Measurements from ENCODE around the gene DYRK1A. TPM values are rescaled to one million over a fixed set of nuclear protein-coding genes. Genes with fewer than 3 reads are reported as not detected.

The DYRK1A gene
- total RNA-seq, 2 donors from 2014 or later: 55.6 to 59.9 TPM

DNA sequence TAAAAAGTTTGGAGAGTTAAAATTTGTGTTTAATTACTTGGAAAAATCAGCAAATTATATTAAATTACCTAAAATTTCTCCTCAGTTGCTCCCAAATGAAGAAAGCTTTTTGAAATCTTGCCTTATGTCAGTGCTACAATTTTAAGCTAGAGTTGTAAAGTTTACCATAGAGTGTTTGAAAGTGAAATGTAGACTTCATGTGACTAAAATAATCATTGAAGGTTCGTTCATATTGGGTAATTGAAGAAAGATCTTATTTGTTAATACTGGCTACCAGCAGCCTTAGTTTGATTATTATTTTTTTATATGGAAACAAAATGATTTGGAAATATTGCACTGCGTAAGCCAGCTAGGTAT, 4.4 kb downstream of the DYRK1A start:
- peaks cover 26% of the 10 kb centered on the region for H3K36me3 Mint-ChIP-seq (ENCODE audit: low read depth)
- H3K9me3 Mint-ChIP-seq: no peaks in the 10 kb centered on the region
- peak overlapping the region; percentile 96 for H3K27ac Mint-ChIP-seq
- no peaks in the 10 kb centered on the region for H3K27me3 Mint-ChIP-seq
- H3K4me3 Mint-ChIP-seq: peak overlapping the region; percentile 89
- peaks cover 51% of the 10 kb centered on the region for H3K4me1 Mint-ChIP-seq
- no peak for ATAC-seq (replicated peaks)

DNA sequence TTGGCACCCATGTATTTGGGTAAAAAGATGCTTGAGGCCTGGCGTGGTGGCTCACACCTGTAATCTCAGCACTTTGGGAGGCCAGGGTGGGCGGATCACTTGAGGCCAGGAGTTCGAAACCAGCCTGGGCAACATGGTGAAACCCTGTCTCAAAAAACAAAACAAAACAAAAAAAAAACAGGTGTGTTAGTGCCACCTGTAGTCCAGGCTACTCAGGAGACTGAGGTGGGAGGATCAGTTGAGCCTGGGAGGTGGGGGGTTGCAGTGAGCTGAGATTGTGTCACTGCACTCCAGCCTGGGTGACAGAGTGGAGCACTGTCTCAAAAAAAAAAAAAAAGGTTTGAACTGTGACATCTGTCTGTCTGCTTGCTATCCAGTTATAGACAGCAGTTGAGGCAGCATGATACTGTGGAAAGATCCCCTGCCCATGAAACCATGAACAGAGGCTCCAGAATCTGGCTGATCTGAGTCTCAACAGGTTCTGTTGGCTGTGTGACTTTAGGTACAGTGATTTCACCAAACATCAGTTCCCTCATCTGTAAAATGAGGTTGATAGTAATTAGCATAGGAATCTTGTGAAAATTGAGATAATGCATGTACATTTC, 5.7 kb downstream of the DYRK1A start:
- Mint-ChIP-seq H3K4me1 (peaks cover 52% of the 10 kb centered on the region), H3K4me3 (peak overlapping the region; percentile 89), H3K27ac (no peak overlapping the region), H3K27me3 (no peaks in the 10 kb centered on the region), H3K9me3 (no peaks in the 10 kb centered on the region), H3K36me3 (ENCODE audit: low read depth) (peaks cover 19% of the 10 kb centered on the region)
- ATAC-seq (replicated peaks): no peak

- ATAC-seq (replicated peaks): no peak
- H3K4me3 Mint-ChIP-seq: peak overlapping the region; percentile 89
- no peak overlapping the region for H3K27ac Mint-ChIP-seq
- H3K9me3 Mint-ChIP-seq: no peaks in the 10 kb centered on the region
- H3K36me3 Mint-ChIP-seq (ENCODE audit: low read depth): peaks cover 19% of the 10 kb centered on the region
- peaks cover 58% of the 10 kb centered on the region for H3K4me1 Mint-ChIP-seq
- no peaks in the 10 kb centered on the region for H3K27me3 Mint-ChIP-seq
These were observed 6.4 kb downstream of the DYRK1A start for GRCh38 chr21:37372951-37373350.

DNA sequence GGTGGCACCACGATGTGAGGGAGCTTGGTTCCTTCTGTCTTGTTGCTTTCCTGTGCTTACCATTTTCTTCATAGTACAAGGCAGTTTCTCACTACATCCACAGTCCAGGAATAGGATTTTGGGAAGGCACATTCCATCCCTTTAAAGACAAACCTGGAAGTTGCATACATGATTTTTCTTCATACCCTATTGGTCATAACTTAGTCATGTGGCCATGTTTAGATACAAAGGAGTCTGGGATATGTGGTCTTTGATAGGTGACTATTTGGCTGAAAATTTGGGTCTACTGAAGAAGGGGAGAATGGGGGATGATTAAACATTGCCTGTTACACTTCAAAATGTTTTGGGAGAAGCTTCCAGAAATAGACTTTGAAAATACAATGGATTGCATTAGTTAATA, 7.0 kb downstream of the DYRK1A start:
- H3K4me3 Mint-ChIP-seq: peak overlapping the region; percentile 62
- peaks cover 1% of the 10 kb centered on the region for H3K9me3 Mint-ChIP-seq
- H3K36me3 Mint-ChIP-seq (ENCODE audit: low read depth): peaks cover 14% of the 10 kb centered on the region
- H3K4me1 Mint-ChIP-seq: peaks cover 61% of the 10 kb centered on the region
- no peak overlapping the region for H3K27ac Mint-ChIP-seq
- no peaks in the 10 kb centered on the region for H3K27me3 Mint-ChIP-seq
- no peak for ATAC-seq (replicated peaks)

- Mint-ChIP-seq H3K9me3 (peaks cover 3% of the 10 kb centered on the region), H3K4me1 (peaks cover 65% of the 10 kb centered on the region), H3K36me3 (ENCODE audit: low read depth) (peaks cover 9% of the 10 kb centered on the region), H3K4me3 (peak overlapping the region; percentile 62), H3K27me3 (no peaks in the 10 kb centered on the region), H3K27ac (no peak overlapping the region)
- ATAC-seq (replicated peaks): no peak
These were observed 7.5 kb downstream of the DYRK1A start for GRCh38 chr21:37374027-37374426.

DNA sequence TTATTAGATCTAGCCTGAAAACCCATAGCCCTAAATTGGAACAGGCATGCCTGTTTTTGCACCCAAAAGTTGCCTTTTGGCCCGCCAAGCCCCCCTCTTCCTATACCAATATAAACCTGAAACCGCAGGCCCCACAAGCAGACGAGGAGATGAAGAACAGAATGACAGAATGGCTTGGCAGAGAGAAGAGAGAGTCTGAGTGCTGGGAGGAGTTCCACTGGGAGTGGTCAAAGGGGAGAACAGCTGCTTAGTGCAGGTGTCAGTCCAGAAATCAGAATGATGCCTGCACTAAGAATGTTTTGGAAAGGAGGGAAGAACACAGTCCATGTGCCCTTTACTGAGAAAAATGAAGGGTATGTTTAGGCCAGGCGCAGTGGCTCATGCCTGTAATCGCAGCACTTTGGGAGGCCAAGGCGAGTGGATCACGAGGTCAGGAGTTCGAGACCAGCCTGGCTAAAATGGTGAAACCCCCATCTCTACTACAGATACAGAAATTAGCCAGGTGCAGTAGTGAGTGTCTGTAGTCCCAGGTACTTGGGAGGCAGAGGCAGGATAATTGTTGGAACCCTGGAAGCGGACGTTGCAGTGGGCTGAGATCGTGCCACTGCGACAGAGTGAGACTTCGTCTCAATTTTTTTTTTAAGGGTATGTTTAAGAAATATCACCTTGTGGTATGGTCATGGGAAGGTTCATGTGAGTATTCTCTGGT, 9.4 kb downstream of the DYRK1A start:
- Mint-ChIP-seq H3K4me3 (peak overlapping the region; percentile 51), H3K9me3 (peaks cover 3% of the 10 kb centered on the region), H3K27me3 (no peaks in the 10 kb centered on the region), H3K27ac (peak overlapping the region; percentile 37), H3K36me3 (ENCODE audit: low read depth) (peaks cover 10% of the 10 kb centered on the region), H3K4me1 (peaks cover 65% of the 10 kb centered on the region)
- no peak for ATAC-seq (replicated peaks)

- peak overlapping the region; percentile 80 for H3K27ac Mint-ChIP-seq
- peaks cover 3% of the 10 kb centered on the region for H3K9me3 Mint-ChIP-seq
- H3K4me1 Mint-ChIP-seq: peaks cover 66% of the 10 kb centered on the region
- H3K36me3 Mint-ChIP-seq (ENCODE audit: low read depth): peaks cover 11% of the 10 kb centered on the region
- H3K4me3 Mint-ChIP-seq: peak overlapping the region; percentile 62
- no peak for ATAC-seq (replicated peaks)
- H3K27me3 Mint-ChIP-seq: no peaks in the 10 kb centered on the region
These were observed 12.1 kb downstream of the DYRK1A start for GRCh38 chr21:37378700-37379139.

DNA sequence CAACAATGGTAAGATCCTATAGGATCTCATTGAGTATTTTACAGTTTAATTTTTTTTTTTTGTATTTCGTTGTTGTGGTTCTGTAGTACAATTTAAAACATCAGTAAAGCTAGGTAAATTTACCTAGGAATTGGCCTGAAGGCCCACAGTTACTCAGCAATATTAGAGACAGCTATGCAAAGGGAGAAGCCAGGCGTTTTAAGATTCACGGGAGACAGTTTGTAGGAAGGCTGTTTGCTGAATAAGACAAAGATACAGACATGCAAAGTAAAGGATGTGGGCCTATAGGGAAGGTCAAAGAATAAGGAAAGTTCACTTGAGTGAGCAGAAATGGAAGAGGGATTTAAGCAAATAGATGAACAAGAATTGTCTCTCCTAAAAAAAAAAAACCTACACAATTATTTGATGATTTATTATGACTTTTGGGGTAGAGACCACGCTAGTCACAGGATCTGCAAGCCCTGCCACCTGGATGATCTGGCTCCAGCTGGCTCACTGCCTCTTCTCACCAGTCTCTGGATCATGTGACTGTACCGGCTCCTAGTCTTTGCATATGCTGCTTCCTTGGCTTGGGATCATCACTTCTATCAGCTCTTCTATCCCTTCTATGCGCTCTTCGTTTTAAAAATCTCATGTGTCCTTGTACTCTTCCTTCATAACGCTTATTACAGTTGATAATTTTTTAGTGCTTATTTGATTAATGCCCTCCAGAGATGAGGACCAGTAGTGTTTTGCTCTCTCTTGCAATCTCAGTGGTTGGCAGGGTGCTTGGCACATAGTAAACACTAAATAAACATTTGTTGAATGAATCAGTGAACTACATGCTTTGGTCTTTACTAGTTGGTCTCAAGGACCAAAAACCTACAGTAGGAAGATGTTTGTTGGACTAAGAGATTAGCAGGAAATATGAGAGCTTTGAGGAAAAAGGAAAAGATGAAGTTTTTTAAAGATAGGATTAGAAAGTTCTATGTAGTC, 14.1 kb downstream of the DYRK1A start:
- H3K27ac Mint-ChIP-seq: peak overlapping the region; percentile 44
- no peak for ATAC-seq (replicated peaks)
- H3K4me3 Mint-ChIP-seq: peak overlapping the region; percentile 62
- no peaks in the 10 kb centered on the region for H3K27me3 Mint-ChIP-seq
- H3K9me3 Mint-ChIP-seq: peaks cover 3% of the 10 kb centered on the region
- peaks cover 10% of the 10 kb centered on the region for H3K36me3 Mint-ChIP-seq (ENCODE audit: low read depth)
- H3K4me1 Mint-ChIP-seq: peaks cover 68% of the 10 kb centered on the region

GRCh38 chr21:37381883-37382585, 15.5 kb downstream of the DYRK1A start:
- Mint-ChIP-seq H3K27ac (no peak overlapping the region), H3K36me3 (ENCODE audit: low read depth) (peaks cover 4% of the 10 kb centered on the region), H3K9me3 (peaks cover 3% of the 10 kb centered on the region), H3K27me3 (no peaks in the 10 kb centered on the region), H3K4me1 (peaks cover 73% of the 10 kb centered on the region), H3K4me3 (peak overlapping the region; percentile 62)
- ATAC-seq (replicated peaks): no peak

GRCh38 chr21:37383086-37383485, 16.5 kb downstream of the DYRK1A start:
- peak overlapping the region; percentile 24 for H3K4me3 Mint-ChIP-seq
- peaks cover 3% of the 10 kb centered on the region for H3K9me3 Mint-ChIP-seq
- peak overlapping the region; percentile 34 for H3K27ac Mint-ChIP-seq
- peaks cover 4% of the 10 kb centered on the region for H3K36me3 Mint-ChIP-seq (ENCODE audit: low read depth)
- ATAC-seq (replicated peaks): no peak
- H3K4me1 Mint-ChIP-seq: peaks cover 75% of the 10 kb centered on the region
- H3K27me3 Mint-ChIP-seq: no peaks in the 10 kb centered on the region

GRCh38 chr21:37383784-37384311, 17.3 kb downstream of the DYRK1A start:
- peak overlapping the region; percentile 24 for H3K4me3 Mint-ChIP-seq
- no peaks in the 10 kb centered on the region for H3K9me3 Mint-ChIP-seq
- ATAC-seq (replicated peaks): no peak
- no peaks in the 10 kb centered on the region for H3K27me3 Mint-ChIP-seq
- peaks cover 71% of the 10 kb centered on the region for H3K4me1 Mint-ChIP-seq
- peak overlapping the region; percentile 34 for H3K27ac Mint-ChIP-seq
- peaks cover 4% of the 10 kb centered on the region for H3K36me3 Mint-ChIP-seq (ENCODE audit: low read depth)

DNA sequence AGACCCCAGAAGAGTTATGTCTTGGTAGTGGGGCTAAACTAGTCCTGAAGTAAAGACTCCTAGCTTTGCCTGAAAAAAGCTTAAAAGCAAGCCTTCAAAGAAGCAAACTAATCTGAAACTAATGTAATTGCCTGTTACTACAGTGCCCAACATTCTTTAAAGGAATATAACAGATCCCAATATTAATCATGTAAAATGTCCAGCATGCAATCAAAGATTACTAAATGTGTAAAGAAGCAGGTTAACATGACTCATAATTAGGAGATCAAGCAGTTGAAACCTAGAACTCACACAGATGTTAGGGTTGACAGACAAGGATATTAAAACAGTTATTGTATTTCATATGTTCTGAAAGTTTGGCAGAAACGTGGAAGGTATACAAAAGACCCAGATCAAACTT, 17.8 kb downstream of the DYRK1A start:
- Mint-ChIP-seq H3K4me3 (peak overlapping the region; percentile 24), H3K27me3 (no peaks in the 10 kb centered on the region), H3K9me3 (no peaks in the 10 kb centered on the region), H3K27ac (peak overlapping the region; percentile 34), H3K4me1 (peaks cover 69% of the 10 kb centered on the region), H3K36me3 (ENCODE audit: low read depth) (peaks cover 4% of the 10 kb centered on the region)
- ATAC-seq (replicated peaks): no peak

DNA sequence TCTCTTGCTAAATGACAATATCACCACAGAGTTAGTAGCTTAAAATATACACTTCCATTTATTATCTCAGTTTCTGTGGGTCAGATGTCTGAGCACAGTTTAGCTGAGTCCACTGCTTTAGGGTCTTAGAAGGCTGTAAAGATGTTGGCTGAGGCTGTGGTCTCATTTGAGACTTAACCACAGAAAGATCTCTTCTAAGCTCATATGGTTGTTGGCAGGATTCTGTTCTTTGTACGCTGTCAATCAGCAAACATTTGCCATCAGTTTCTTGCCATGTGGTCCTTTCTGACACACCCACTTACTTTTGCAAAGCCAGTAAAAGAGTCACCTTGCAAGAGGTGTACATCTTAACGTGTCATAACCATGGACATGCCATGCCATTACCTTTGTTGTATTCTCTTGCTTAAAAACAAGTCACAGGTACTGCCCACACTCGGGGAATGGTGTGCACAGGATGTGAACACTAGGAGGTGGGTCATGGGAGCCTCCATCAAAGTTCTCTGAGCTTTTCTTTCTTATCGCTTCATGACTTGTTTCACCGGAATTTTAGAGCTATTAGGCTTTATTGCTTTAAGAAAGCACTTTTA, 18.7 kb downstream of the DYRK1A start:
- Mint-ChIP-seq H3K9me3 (no peaks in the 10 kb centered on the region), H3K36me3 (ENCODE audit: low read depth) (peaks cover 4% of the 10 kb centered on the region), H3K27ac (peak overlapping the region; percentile 34), H3K4me1 (peaks cover 71% of the 10 kb centered on the region), H3K4me3 (peak overlapping the region; percentile 24), H3K27me3 (no peaks in the 10 kb centered on the region)
- ATAC-seq (replicated peaks): peak; percentile 7

Measured in activated T-helper 17 cell treated with anti-CD3 and anti-CD28 coated beads, Interleukin-2, amount 50 U/mL, for 72 hours (primary cell).